HCT116 (cell line): ENCODE results near the gene HEATR5B. TPM values are rescaled to one million over a fixed set of nuclear protein-coding genes. Genes with fewer than 3 reads are reported as not detected.

Experiments
- ATAC-seq: fragments of 200-7000 bp; cut with Tn5 transposase; 2 replicates; pipeline ENCODE4 v1.9.1; 2020; ENCODE audit warnings: mild to moderate bottlenecking, moderate library complexity
- BruUV-seq: library from RNA; stranded (reverse); fragments of 400-500 nt; replicated peaks from 2 replicates; lab custom pipeline; 2021; lab: Mats Ljungman, UMichigan
- CTCF ChIA-PET: fragments of 300-600 bp; sonication (Branson Sonifier 250); formaldehyde crosslinking; loops from one replicate; lab custom pipeline; 2021; ENCODE audit warnings: antibody characterized with exemption; lab: Charles Lee
- POLR2A ChIA-PET: fragments of 300-600, 350-600 bp; sonication (Branson Sonifier 250); formaldehyde crosslinking; loops from one replicate; lab custom pipeline; 2021; ENCODE audit warnings: antibody characterized with exemption; lab: Charles Lee
- RAD21 ChIA-PET, 2 experiments: fragments of 300-600 bp; sonication (Branson Sonifier 250); formaldehyde crosslinking; loops; one replicate each; lab custom pipeline; 2023; ENCODE audit warnings: low total read pairs in 2 of 2; ENCODE audit not compliant: uncharacterized antibody in 2 of 2, unreplicated experiment in 2 of 2, low non-redundant PET in 1 of 2; lab: Charles Lee
- DNase-seq: peaks from one replicate; pipeline ENCODE4 v3.0.0-alpha.2; 2010; ENCODE audit warnings: low read depth, low spot score
- H2AFZ ChIP-seq: fragments of 200-600 bp; shearing (Covaris generic), sonication (generic); 2 replicates; pipeline ENCODE4 v1.6.1; 2017; ENCODE audit warnings: low read depth, mixed run types, mixed read lengths, antibody characterized with exemption, low read length; ENCODE audit not compliant: poor library complexity, severe bottlenecking
- H3K27ac ChIP-seq: 2 replicates; pipeline ENCODE4 v1.5.1; 2012; ENCODE audit warnings: low read depth, low read length
- H3K27me3 ChIP-seq: fragments of 200-600 bp; sonication (generic); 2 replicates; pipeline ENCODE4 v1.6.1; 2016; ENCODE audit warnings: mixed run types, low read length, mixed read lengths; ENCODE audit not compliant: insufficient read depth
- H3K36me3 ChIP-seq, 2 experiments: fragments of 200-500 bp in 1 of 2; fragments of 200-600 bp in 1 of 2; sonication (Bioruptor generic) in 1 of 2; sonication (generic) in 1 of 2; 2 replicates each; pipeline versions ENCODE4 v1.5.1 to v1.6.1; 2014 to 2016; ENCODE audit warnings: low read length in 2 of 2, inconsistent platforms in 1 of 2, mixed read lengths in 1 of 2, mixed run types in 1 of 2; ENCODE audit not compliant: insufficient read depth in 2 of 2, control insufficient read depth in 1 of 2
- H3K4me1 ChIP-seq, 2 experiments: fragments of 200-600 bp in 1 of 2; sonication (generic) in 1 of 2; 2 replicates each; pipeline versions ENCODE4 v1.5.1 to v1.6.1; 2012 to 2017; ENCODE audit warnings: low read length in 2 of 2, inconsistent platforms in 1 of 2, mild to moderate bottlenecking in 1 of 2, mixed read lengths in 1 of 2, mixed run types in 1 of 2, moderate library complexity in 1 of 2; ENCODE audit not compliant: insufficient read depth in 2 of 2, control insufficient read depth in 1 of 2
- H3K4me2 ChIP-seq: fragments of 200-600 bp; sonication (generic); 2 replicates; pipeline ENCODE4 v1.6.1; 2017; ENCODE audit warnings: mixed run types, low read length, mixed read lengths
- H3K4me3 ChIP-seq, 2 experiments: fragments of 200-600 bp in 1 of 2; sonication (generic) in 1 of 2; replicated peaks in 1 of 2; 2 replicates each; pipeline ENCODE4 v1.5.1; 2011 to 2016; ENCODE audit warnings: low read length in 2 of 2, control low read depth in 1 of 2, low read depth in 1 of 2, mild to moderate bottlenecking in 1 of 2, mixed read lengths in 1 of 2, mixed run types in 1 of 2
- H3K79me2 ChIP-seq: fragments of 200-600 bp; sonication (generic); 2 replicates; pipeline ENCODE4 v1.6.1; 2017; ENCODE audit warnings: mild to moderate bottlenecking, mixed run types, low read length, moderate library complexity, mixed read lengths; ENCODE audit not compliant: insufficient read depth
- H3K9ac ChIP-seq: fragments of 200-600 bp; sonication (generic); 2 replicates; pipeline ENCODE4 v1.6.1; 2016; ENCODE audit warnings: low read length, mixed read lengths
- H3K9me2 ChIP-seq: fragments of 200-600 bp; sonication (generic), shearing (Covaris generic); 2 replicates; pipeline ENCODE4 v1.6.1; 2017; ENCODE audit warnings: mixed run types, mild to moderate bottlenecking, moderate library complexity; ENCODE audit not compliant: insufficient read depth
- H3K9me3 ChIP-seq, 2 experiments: fragments of 200-500 bp in 1 of 2; fragments of 200-600 bp in 1 of 2; sonication (Bioruptor generic) in 1 of 2; sonication (generic) in 1 of 2; 2 replicates each; pipeline ENCODE4 v1.6.1; 2014 to 2017; ENCODE audit warnings: low read length in 2 of 2, mixed read lengths in 2 of 2, inconsistent platforms in 1 of 2, low read depth in 1 of 2, mild to moderate bottlenecking in 1 of 2, mixed run types in 1 of 2, moderate library complexity in 1 of 2; ENCODE audit not compliant: control insufficient read depth in 1 of 2, insufficient read depth in 1 of 2
- H4K20me1 ChIP-seq: fragments of 200-600 bp; sonication (generic), shearing (Covaris generic); 2 replicates; pipeline ENCODE4 v1.6.1; 2017; ENCODE audit warnings: mixed run types, mild to moderate bottlenecking, moderate library complexity; ENCODE audit not compliant: insufficient read depth
- CBX3 ChIP-seq: IDR thresholded peaks from 2 replicates; pipeline ENCODE4 v1.6.1; 2012; ENCODE audit warnings: low read depth
- CEBPB ChIP-seq: IDR thresholded peaks from 2 replicates; pipeline ENCODE4 v1.6.1; 2012; ENCODE audit warnings: low read depth
- ELF1 ChIP-seq: IDR thresholded peaks from 2 replicates; pipeline ENCODE4 v1.6.1; 2012; ENCODE audit warnings: low read depth, borderline replicate concordance
- EZH2phosphoT487 ChIP-seq: fragments of 200-600 bp; IDR thresholded peaks from 2 replicates; pipeline ENCODE4 v1.6.1; 2018; ENCODE audit warnings: antibody characterized with exemption, borderline replicate concordance
- JUND ChIP-seq: IDR thresholded peaks from 2 replicates; pipeline ENCODE4 v1.6.1; 2012
- POLR2A ChIP-seq: IDR thresholded peaks from 2 replicates; pipeline ENCODE4 v1.7.0; 2011; ENCODE audit warnings: borderline replicate concordance; ENCODE audit not compliant: insufficient read depth, insufficient read length; ENCODE audit errors: extremely low read depth
- SIN3A ChIP-seq: IDR thresholded peaks from 2 replicates; pipeline ENCODE4 v1.6.1; 2012; ENCODE audit warnings: low read depth
- SP1 ChIP-seq: IDR thresholded peaks from 2 replicates; pipeline ENCODE4 v1.6.1; 2012; ENCODE audit warnings: low read depth
- ZFX ChIP-seq: fragments of 450-650 bp; IDR thresholded peaks from 2 replicates; pipeline ENCODE4 v1.6.1; 2017
- ZNF274 ChIP-seq: fragments of 200-500 bp; sonication (Bioruptor generic); IDR thresholded peaks from 2 replicates; pipeline ENCODE4 v1.6.1; 2014; ENCODE audit warnings: mild to moderate bottlenecking, low read depth, low read length, inconsistent platforms
- intact Hi-C: fragments of 100-400 bp; cut with micrococcal nuclease; formaldehyde crosslinking; loops from 2 replicates; pipeline ENCODE4 v1.10.0; 2022
- total RNA-seq: library from RNA; stranded (reverse); gene quantifications from one replicate; pipeline ENCODE4 v1.2.1, GENCODE V29; 2021; ENCODE audit not compliant: unreplicated experiment
- TF ChIP-seq, protein P1 (sequence below): IDR thresholded peaks from 2 replicates; pipeline ENCODE4 v1.6.1; 2012
- TF ChIP-seq, protein P2 (sequence below): IDR thresholded peaks from 2 replicates; pipeline ENCODE4 v1.6.1; 2011; ENCODE audit warnings: mild to moderate bottlenecking, low read length, moderate library complexity; ENCODE audit not compliant: insufficient replicate concordance; ENCODE audit errors: extremely low read depth

Gene HEATR5B
- total RNA-seq, 1 experiment from 2014 or later, result 10.6 TPM

DNA sequence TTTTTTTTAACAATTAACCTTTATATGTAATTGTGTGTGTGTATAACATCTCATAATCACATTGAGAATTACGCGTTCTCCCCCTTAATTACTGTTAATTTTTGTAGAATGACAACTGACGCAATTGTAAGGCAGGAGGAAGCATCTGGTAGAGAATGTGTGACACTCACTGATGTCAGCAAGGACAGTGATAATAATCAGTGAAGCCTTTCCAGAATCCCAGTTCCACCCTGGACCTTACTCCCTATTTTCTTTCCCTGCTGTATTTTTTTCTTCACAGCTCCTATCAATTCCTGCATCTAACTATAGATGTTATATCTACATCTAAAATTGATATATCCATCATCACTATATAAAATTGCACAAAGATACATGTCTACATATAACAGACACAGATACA is 101.7 kb downstream of the HEATR5B start:
- no peaks in the 10 kb centered on the region for H3K9me3 ChIP-seq
- POLR2A ChIA-PET, result interaction anchor here (0.6 kb wide), 1 partner anchor 15 kb away, joined by 3 read pairs; no protein-coding TSS in a partner anchor
- no TSS peak for BruUV-seq
- H3K9me2 ChIP-seq, result no peaks in the 10 kb centered on the region
- H3K4me1 ChIP-seq, result no peaks in the 10 kb centered on the region
- no peaks in the 10 kb centered on the region for H3K79me2 ChIP-seq
- no peak for TF ChIP-seq CEBPB
- no peak for TF ChIP-seq ELF1
- TF ChIP-seq, protein P1, sequence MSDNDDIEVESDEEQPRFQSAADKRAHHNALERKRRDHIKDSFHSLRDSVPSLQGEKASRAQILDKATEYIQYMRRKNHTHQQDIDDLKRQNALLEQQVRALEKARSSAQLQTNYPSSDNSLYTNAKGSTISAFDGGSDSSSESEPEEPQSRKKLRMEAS, result no peak
- TF ChIP-seq CBX3, result no peak
- no peak for TF ChIP-seq ZFX
- TF ChIP-seq SP1, result no peak
- TF ChIP-seq, protein P2, sequence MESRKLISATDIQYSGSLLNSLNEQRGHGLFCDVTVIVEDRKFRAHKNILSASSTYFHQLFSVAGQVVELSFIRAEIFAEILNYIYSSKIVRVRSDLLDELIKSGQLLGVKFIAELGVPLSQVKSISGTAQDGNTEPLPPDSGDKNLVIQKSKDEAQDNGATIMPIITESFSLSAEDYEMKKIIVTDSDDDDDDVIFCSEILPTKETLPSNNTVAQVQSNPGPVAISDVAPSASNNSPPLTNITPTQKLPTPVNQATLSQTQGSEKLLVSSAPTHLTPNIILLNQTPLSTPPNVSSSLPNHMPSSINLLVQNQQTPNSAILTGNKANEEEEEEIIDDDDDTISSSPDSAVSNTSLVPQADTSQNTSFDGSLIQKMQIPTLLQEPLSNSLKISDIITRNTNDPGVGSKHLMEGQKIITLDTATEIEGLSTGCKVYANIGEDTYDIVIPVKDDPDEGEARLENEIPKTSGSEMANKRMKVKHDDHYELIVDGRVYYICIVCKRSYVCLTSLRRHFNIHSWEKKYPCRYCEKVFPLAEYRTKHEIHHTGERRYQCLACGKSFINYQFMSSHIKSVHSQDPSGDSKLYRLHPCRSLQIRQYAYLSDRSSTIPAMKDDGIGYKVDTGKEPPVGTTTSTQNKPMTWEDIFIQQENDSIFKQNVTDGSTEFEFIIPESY, result no peak
- no peak for TF ChIP-seq EZH2phosphoT487
- TF ChIP-seq SIN3A, result no peak
- no peak for TF ChIP-seq POLR2A
- TF ChIP-seq JUND, result no peak
- no peak for TF ChIP-seq ZNF274
- RAD21 ChIA-PET, result interaction anchor here in 1 of 2 experiments (0.7 kb wide), 1 partner anchor 14 kb away, joined by 4 read pairs; no protein-coding TSS in a partner anchor
- DNase-seq, result no peak
- no peaks in the 10 kb centered on the region for H3K36me3 ChIP-seq
- intact Hi-C loops, result no loop called here
- H4K20me1 ChIP-seq, result no peaks in the 10 kb centered on the region
- no peak overlapping the region for H3K9ac ChIP-seq
- H3K4me3 ChIP-seq, result no peak overlapping the region
- CTCF ChIA-PET, result no interaction called here
- no peak overlapping the region for H2AFZ ChIP-seq
- H3K27ac ChIP-seq, result no peak overlapping the region
- ATAC-seq, result no peak
- no peaks in the 10 kb centered on the region for H3K27me3 ChIP-seq
- H3K4me2 ChIP-seq, result no peak overlapping the region
